Liver (tissue), 9 donors: ENCODE results near the gene ZACN. TPM values are rescaled to one million over a fixed set of nuclear protein-coding genes. Genes with fewer than 3 reads are reported as not detected.
A peak's percentile ranks its signal among the peaks of the same experiment; 100 is the strongest.

Experiments
- DNase-seq: peaks from one replicate; pipeline ENCODE4 v3.0.0-alpha.2; 2017; ENCODE audit warnings: low spot score
- H3K27ac ChIP-seq, 2 donors: one replicate each; pipeline ENCODE4 v1.7.0; 2013; ENCODE audit warnings: inconsistent platforms in 2 of 2, low read length in 2 of 2, control low read depth in 1 of 2, low read depth in 1 of 2, mild to moderate bottlenecking in 1 of 2
- H3K27me3 ChIP-seq, 4 donors: one replicate each; pipeline versions ENCODE4 v1.6.1 to v1.7.0; 2013; ENCODE audit warnings: low read length in 3 of 4, inconsistent platforms in 1 of 4, mild to moderate bottlenecking in 1 of 4, moderate library complexity in 1 of 4; ENCODE audit not compliant: control insufficient read depth in 4 of 4, insufficient read depth in 4 of 4
- H3K36me3 ChIP-seq, 4 donors: one replicate each; pipeline versions ENCODE4 v1.6.1 to v1.7.0; 2013; ENCODE audit warnings: low read length in 3 of 4, mild to moderate bottlenecking in 3 of 4, low read depth in 1 of 4, moderate library complexity in 1 of 4; ENCODE audit not compliant: control insufficient read depth in 4 of 4, insufficient read depth in 3 of 4
- H3K4me1 ChIP-seq, 4 donors: one replicate each; pipeline versions ENCODE4 v1.6.1 to v1.7.0; 2013; ENCODE audit warnings: low read length in 3 of 4, mild to moderate bottlenecking in 3 of 4, moderate library complexity in 1 of 4; ENCODE audit not compliant: control insufficient read depth in 4 of 4, insufficient read depth in 4 of 4
- H3K4me3 ChIP-seq, 3 donors: one replicate each; pipeline versions ENCODE4 v1.6.1 to v1.7.0; 2013; ENCODE audit warnings: low read length in 3 of 3, control low read depth in 1 of 3, low read depth in 1 of 3, mild to moderate bottlenecking in 1 of 3
- H3K9ac ChIP-seq, 2 donors: one replicate each; pipeline ENCODE4 v1.7.0; 2013; ENCODE audit warnings: low read length in 2 of 2, mild to moderate bottlenecking in 2 of 2, moderate library complexity in 2 of 2, control low read depth in 1 of 2, low read depth in 1 of 2
- H3K9me3 ChIP-seq, 4 donors: one replicate each; pipeline versions ENCODE4 v1.6.1 to v1.7.0; 2013; ENCODE audit warnings: low read length in 3 of 4; ENCODE audit not compliant: control insufficient read depth in 4 of 4
- EGR1 ChIP-seq, 2 donors: IDR thresholded peaks; 2 replicates each; pipeline ENCODE4 v1.6.1; 2016 to 2018; ENCODE audit warnings: antibody characterized with exemption in 2 of 2, low read depth in 2 of 2
- FOXA1 ChIP-seq: IDR thresholded peaks from 2 replicates; pipeline ENCODE4 v1.6.1; 2016; ENCODE audit warnings: antibody characterized with exemption
- FOXA2 ChIP-seq: IDR thresholded peaks from 2 replicates; pipeline ENCODE4 v1.6.1; 2016; ENCODE audit warnings: antibody characterized with exemption
- GABPA ChIP-seq, 2 donors: IDR thresholded peaks in 1 of 2; conservative IDR thresholded peaks in 1 of 2; 2 replicates each; pipeline ENCODE4 v1.6.1; 2016; ENCODE audit warnings: antibody characterized with exemption in 2 of 2, mild to moderate bottlenecking in 1 of 2, moderate library complexity in 1 of 2
- HNF4A ChIP-seq, 2 donors: conservative IDR thresholded peaks; 2 replicates each; pipeline ENCODE4 v1.6.1; 2016; ENCODE audit warnings: antibody characterized with exemption in 2 of 2, mild to moderate bottlenecking in 2 of 2
- HNF4G ChIP-seq: IDR thresholded peaks from 2 replicates; pipeline ENCODE4 v1.6.1; 2016; ENCODE audit warnings: antibody characterized with exemption
- JUND ChIP-seq, 2 donors: IDR thresholded peaks; 2 replicates each; pipeline ENCODE4 v1.6.1; 2016; ENCODE audit warnings: antibody characterized with exemption in 2 of 2
- NR2F2 ChIP-seq: IDR thresholded peaks from 2 replicates; pipeline ENCODE4 v1.6.1; 2016; ENCODE audit warnings: antibody characterized with exemption
- RAD21 ChIP-seq, 2 donors: IDR thresholded peaks; 2 replicates each; pipeline ENCODE4 v1.6.1; 2016; ENCODE audit warnings: antibody characterized with exemption in 2 of 2, mild to moderate bottlenecking in 2 of 2
- RXRA ChIP-seq, 2 donors: IDR thresholded peaks; 2 replicates each; pipeline ENCODE4 v1.6.1; 2017 to 2018; ENCODE audit warnings: antibody characterized with exemption in 2 of 2, mild to moderate bottlenecking in 1 of 2
- SP1 ChIP-seq: IDR thresholded peaks from 2 replicates; pipeline ENCODE4 v1.6.1; 2018; ENCODE audit warnings: antibody characterized with exemption, mild to moderate bottlenecking
- TAF1 ChIP-seq: conservative IDR thresholded peaks from 2 replicates; pipeline ENCODE4 v1.6.1; 2016; ENCODE audit warnings: antibody characterized with exemption, mild to moderate bottlenecking
- YY1 ChIP-seq: IDR thresholded peaks from 2 replicates; pipeline ENCODE4 v1.6.1; 2016; ENCODE audit warnings: antibody characterized with exemption, mild to moderate bottlenecking
- WGBS: extraction: QIAGEN DNeasy Blood & Tissue Kit; methylation state at CpG from one replicate; pipeline ENCODE4 v1.1.7; 2013; 5-methylcytosine and 5-hydroxymethylcytosine counted together
- polyA plus RNA-seq, 2 donors: library from polyadenylated mRNA; stranded (reverse) in 1 of 2; unstranded in 1 of 2; fragments of 200-250 nt in 1 of 2; fragments of >200 nt in 1 of 2; fragmentation: Nextera tagmentation in 1 of 2; extraction: Ambion mirVana in 1 of 2; gene quantifications; one replicate each; pipeline versions ENCODE4 v1.2.1 to v1.2.3, GENCODE V29; 2013 to 2015
- total RNA-seq, 2 donors: library from RNA; depleted of rRNA; stranded (reverse); fragments of >200 nt; gene quantifications; one replicate each; pipeline ENCODE4 v1.2.3, GENCODE V29; 2014
- TF ChIP-seq, protein P1 (sequence below): fragments of 150-350 bp; IDR thresholded peaks from 2 replicates; pipeline ENCODE4 v1.5.1; 2017; ENCODE audit warnings: improper control_type of control experiment, low read depth, low read length; ENCODE audit not compliant: missing input control
- TF ChIP-seq, protein P2 (sequence below): IDR thresholded peaks from 2 replicates; pipeline ENCODE4 v1.6.1; 2016; ENCODE audit warnings: antibody characterized with exemption
- TF ChIP-seq, protein P3 (sequence below): IDR thresholded peaks from 2 replicates; pipeline ENCODE4 v1.6.1; 2016; ENCODE audit warnings: antibody characterized with exemption
- TF ChIP-seq, protein P4 (sequence below): IDR thresholded peaks from 2 replicates; pipeline ENCODE4 v1.6.1; 2016; ENCODE audit warnings: antibody characterized with exemption
- donor health status: healthy.
- donor health status: healthy.
- donor health status: healthy.
- donor health status: healthy.
- donor health status: healthy.

ZACN gene
- total and polyA plus RNA-seq, 4 donors: 0.35 to 1.9 TPM; not detected in 2

DNA sequence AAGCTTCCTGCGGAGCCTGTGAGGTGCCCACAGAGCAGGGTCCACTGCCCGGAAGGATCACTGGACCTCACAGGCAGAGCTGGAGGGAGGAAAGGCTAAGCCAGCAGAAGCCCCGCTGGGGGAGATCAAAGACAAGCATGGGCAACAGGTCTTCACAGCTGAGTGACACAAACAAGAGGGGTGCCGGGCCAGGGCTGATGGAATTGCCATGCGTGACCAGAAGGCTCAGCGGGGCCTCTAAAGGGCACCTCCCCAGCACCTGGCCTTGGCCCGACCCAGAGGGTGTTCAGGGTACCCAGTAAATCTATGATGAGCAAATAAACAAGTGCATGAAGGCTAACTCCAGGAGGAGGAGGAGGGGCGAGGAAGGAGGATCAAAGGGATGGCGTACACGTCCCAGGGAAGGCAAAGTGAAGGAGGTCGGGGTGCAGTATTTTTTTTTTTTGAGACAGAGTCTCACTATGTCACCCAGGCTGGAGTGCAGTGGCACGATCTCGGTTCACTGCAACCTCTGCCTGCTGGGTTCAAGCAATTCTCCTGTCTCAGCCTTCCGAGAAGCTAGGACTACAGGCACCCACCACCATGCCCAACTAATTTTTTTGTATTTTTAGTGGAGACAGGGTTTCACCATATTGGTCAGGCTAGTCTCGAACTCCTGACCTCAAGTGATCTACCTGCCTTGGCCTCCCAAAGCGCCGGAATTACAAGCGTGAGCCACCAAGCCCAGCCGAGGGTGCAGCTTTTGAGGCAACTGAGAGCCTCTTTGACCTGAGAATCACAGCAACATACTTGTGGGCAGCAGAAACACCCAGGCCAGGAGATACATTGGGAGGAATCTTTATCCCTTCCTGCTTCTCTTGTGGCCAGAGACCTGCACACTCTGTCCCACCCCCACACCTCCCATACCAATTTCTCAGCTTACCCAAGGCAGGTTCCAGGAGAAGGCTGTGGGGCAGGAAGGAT, 40.7 kb downstream of the ZACN start (continued):
- TF ChIP-seq, protein P1, sequence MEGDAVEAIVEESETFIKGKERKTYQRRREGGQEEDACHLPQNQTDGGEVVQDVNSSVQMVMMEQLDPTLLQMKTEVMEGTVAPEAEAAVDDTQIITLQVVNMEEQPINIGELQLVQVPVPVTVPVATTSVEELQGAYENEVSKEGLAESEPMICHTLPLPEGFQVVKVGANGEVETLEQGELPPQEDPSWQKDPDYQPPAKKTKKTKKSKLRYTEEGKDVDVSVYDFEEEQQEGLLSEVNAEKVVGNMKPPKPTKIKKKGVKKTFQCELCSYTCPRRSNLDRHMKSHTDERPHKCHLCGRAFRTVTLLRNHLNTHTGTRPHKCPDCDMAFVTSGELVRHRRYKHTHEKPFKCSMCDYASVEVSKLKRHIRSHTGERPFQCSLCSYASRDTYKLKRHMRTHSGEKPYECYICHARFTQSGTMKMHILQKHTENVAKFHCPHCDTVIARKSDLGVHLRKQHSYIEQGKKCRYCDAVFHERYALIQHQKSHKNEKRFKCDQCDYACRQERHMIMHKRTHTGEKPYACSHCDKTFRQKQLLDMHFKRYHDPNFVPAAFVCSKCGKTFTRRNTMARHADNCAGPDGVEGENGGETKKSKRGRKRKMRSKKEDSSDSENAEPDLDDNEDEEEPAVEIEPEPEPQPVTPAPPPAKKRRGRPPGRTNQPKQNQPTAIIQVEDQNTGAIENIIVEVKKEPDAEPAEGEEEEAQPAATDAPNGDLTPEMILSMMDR: no peak
- TF ChIP-seq HNF4A (conservative IDR thresholded peaks at IDR 0.05): no peak

DNA sequence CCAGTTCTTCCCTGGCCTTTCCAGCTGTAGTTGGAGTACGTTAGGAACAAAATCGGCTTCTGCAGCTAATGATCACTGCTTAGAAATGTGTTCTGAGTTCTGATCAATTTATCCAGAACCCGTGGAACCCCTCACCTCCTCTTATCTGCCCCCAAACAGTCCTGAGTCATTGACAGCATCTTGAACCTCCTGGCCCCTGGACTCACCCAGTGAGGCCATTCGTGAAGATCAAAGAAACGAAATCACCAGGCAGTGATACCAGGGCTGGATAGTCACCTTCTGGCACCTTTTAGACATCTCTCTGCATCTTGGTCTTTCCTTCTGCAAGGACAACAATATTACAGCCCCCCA, 41.7 kb downstream of the ZACN start:
- no peaks in the 10 kb centered on the region for H3K9me3 ChIP-seq
- no peak overlapping the region for H3K27ac ChIP-seq
- peaks cover 0 to 7% (median 5%) of the 10 kb centered on the region in 4 donors for H3K4me1 ChIP-seq
- 92% methylated on average over 5 of the region's 5 CpGs for WGBS
- no peaks in the 10 kb centered on the region for H3K27me3 ChIP-seq
- no peak for DNase-seq
- no peak overlapping the region for H3K9ac ChIP-seq
- H3K36me3 ChIP-seq: no peaks in the 10 kb centered on the region
- TF ChIP-seq HNF4A (conservative IDR thresholded peaks at IDR 0.05): no peak
- no peak for TF ChIP-seq EGR1 (IDR thresholded peaks at IDR 0.05; ENCODE audit: low read depth in 2 of 2)
- TF ChIP-seq, protein P2, sequence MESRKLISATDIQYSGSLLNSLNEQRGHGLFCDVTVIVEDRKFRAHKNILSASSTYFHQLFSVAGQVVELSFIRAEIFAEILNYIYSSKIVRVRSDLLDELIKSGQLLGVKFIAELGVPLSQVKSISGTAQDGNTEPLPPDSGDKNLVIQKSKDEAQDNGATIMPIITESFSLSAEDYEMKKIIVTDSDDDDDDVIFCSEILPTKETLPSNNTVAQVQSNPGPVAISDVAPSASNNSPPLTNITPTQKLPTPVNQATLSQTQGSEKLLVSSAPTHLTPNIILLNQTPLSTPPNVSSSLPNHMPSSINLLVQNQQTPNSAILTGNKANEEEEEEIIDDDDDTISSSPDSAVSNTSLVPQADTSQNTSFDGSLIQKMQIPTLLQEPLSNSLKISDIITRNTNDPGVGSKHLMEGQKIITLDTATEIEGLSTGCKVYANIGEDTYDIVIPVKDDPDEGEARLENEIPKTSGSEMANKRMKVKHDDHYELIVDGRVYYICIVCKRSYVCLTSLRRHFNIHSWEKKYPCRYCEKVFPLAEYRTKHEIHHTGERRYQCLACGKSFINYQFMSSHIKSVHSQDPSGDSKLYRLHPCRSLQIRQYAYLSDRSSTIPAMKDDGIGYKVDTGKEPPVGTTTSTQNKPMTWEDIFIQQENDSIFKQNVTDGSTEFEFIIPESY: no peak
- TF ChIP-seq RXRA (IDR thresholded peaks at IDR 0.05): no peak
- no peak for TF ChIP-seq NR2F2
- TF ChIP-seq JUND (IDR thresholded peaks at IDR 0.05): no peak
- TF ChIP-seq GABPA (IDR thresholded peaks at IDR 0.05 in 1 of 2, conservative IDR thresholded peaks at IDR 0.05 in 1 of 2): no peak
- H3K4me3 ChIP-seq: no peak overlapping the region

DNA sequence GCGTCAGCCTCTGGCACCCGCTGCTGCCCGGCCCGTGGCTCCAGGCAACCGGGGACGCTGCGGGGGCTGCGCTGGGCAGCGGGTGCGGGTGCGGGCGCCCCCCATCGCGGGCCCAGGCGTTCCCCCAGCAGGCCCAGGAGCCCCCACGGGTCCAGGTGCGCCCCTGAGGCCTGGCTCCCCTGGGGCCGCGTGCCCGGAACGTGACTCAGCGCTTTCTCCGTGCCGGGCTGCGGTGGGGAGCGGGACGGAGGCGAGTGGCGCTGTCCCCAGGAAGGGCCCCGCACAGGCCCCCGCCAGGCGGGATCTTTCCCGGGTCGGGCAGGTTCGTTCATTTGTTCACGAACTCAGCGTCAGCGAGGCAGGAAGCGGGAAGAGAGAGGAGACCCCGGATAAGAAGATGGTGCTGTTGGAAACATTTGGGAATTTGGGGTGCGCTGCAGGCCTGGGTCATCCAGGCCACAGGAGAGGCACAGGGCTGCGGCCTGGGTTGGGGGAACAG, 43.0 kb downstream of the ZACN start:
- Histone ChIP-seq H3K9ac (no peak overlapping the region), H3K27ac (no peak overlapping the region)
- DNase-seq: no peak

More for the DNA sequence above, 43.0 kb downstream of the ZACN start:
- WGBS: 58% methylated on average over 42 of the region's 42 CpGs
- Histone ChIP-seq H3K27me3 (no peaks in the 10 kb centered on the region), H3K9me3 (no peaks in the 10 kb centered on the region), H3K36me3 (no peaks in the 10 kb centered on the region), H3K4me3 (peak overlapping the region in 1 of 3 donors; percentile 29), H3K4me1 (peaks cover 0 to 7% (median 5%) of the 10 kb centered on the region in 4 donors)
- TF ChIP-seq, protein P2: no peak
- TF ChIP-seq JUND (IDR thresholded peaks at IDR 0.05): no peak
- no peak for TF ChIP-seq FOXA2
- TF ChIP-seq, protein P1: no peak
- no peak for TF ChIP-seq SP1
- TF ChIP-seq TAF1: no peak
- TF ChIP-seq FOXA1: no peak
- TF ChIP-seq EGR1 (IDR thresholded peaks at IDR 0.05; ENCODE audit: low read depth in 2 of 2): no peak
- TF ChIP-seq, protein P3, sequence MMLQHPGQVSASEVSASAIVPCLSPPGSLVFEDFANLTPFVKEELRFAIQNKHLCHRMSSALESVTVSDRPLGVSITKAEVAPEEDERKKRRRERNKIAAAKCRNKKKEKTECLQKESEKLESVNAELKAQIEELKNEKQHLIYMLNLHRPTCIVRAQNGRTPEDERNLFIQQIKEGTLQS: no peak
- no peak for TF ChIP-seq RAD21 (IDR thresholded peaks at IDR 0.05)
- no peak for TF ChIP-seq RXRA (IDR thresholded peaks at IDR 0.05)
- no peak for TF ChIP-seq HNF4G
- TF ChIP-seq, protein P4, sequence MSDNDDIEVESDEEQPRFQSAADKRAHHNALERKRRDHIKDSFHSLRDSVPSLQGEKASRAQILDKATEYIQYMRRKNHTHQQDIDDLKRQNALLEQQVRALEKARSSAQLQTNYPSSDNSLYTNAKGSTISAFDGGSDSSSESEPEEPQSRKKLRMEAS: no peak
- TF ChIP-seq GABPA (IDR thresholded peaks at IDR 0.05 in 1 of 2, conservative IDR thresholded peaks at IDR 0.05 in 1 of 2): no peak
- TF ChIP-seq YY1: no peak
- no peak for TF ChIP-seq NR2F2
- TF ChIP-seq HNF4A (conservative IDR thresholded peaks at IDR 0.05): no peak
